HEK293 (cell line): ENCODE data around the gene FOXP1.

Experiments used
- CTCF ChIA-PET: fragments of 350-600 bp; formaldehyde crosslinking; extraction: SDS; loops from one replicate; lab custom pipeline; 2021; ENCODE audit warnings: antibody characterized with exemption; lab: Yijun Ruan, JAX
- POLR2A ChIA-PET: fragments of 300-600 bp; formaldehyde crosslinking; extraction: SDS; loops from one replicate; lab custom pipeline; 2020; ENCODE audit warnings: antibody characterized with exemption, inconsistent platforms; lab: Yijun Ruan, JAX
- H3K27ac ChIP-seq: fragments of 200-500 bp; sonication (Bioruptor generic); 2 replicates; pipeline ENCODE4 v1.5.1; 2014; ENCODE audit warnings: low read depth, low read length, control low read depth, inconsistent platforms; ENCODE audit errors: extremely low read depth
- H3K36me3 ChIP-seq, 2 experiments: fragments of 200-500 bp in 1 of 2; sonication (Bioruptor generic) in 1 of 2; 1 replicate in 1 of 2; 2 replicates in 1 of 2; pipeline ENCODE4 v1.5.1; 2014 to 2017; ENCODE audit warnings: inconsistent platforms in 2 of 2, low read length in 2 of 2; ENCODE audit not compliant: control insufficient read depth in 2 of 2, insufficient read depth in 1 of 2
- H3K4me1 ChIP-seq: fragments of 200-500 bp; sonication (Bioruptor generic); 2 replicates; pipeline ENCODE4 v1.5.1; 2014; ENCODE audit warnings: mild to moderate bottlenecking, low read length, inconsistent platforms; ENCODE audit not compliant: control insufficient read depth, insufficient read depth
- H3K4me3 ChIP-seq: 2 replicates; pipeline ENCODE4 v1.5.1; 2011; ENCODE audit warnings: low read depth, mild to moderate bottlenecking, control low read depth, low read length, moderate library complexity
- H3K9me3 ChIP-seq: fragments of 200-500 bp; sonication (Bioruptor generic); 2 replicates; pipeline ENCODE4 v1.5.1; 2014; ENCODE audit warnings: low read depth, low read length, inconsistent platforms; ENCODE audit not compliant: control insufficient read depth, insufficient read depth
- AEBP2 ChIP-seq: fragments of 450-650 bp; formaldehyde crosslinking; IDR thresholded peaks from 2 replicates; pipeline ENCODE4 v1.5.1; 2016; ENCODE audit warnings: missing biosample characterization, missing genetic modification characterization, borderline replicate concordance
- ELK4 ChIP-seq: IDR thresholded peaks from 2 replicates; pipeline ENCODE4 v1.6.1; 2011; ENCODE audit warnings: mild to moderate bottlenecking, low read depth, low read length, borderline replicate concordance
- GLI2 ChIP-seq: fragments of 450-650 bp; formaldehyde crosslinking; IDR thresholded peaks from 2 replicates; pipeline ENCODE4; 2017; ENCODE audit warnings: missing biosample characterization, missing genetic modification characterization, low read depth, borderline replicate concordance
- KLF10 ChIP-seq: fragments of 450-650 bp; IDR thresholded peaks from 2 replicates; pipeline ENCODE4 v1.5.1; 2018; ENCODE audit warnings: missing biosample characterization, mild to moderate bottlenecking, missing genetic modification characterization
- PRDM4 ChIP-seq: fragments of 450-650 bp; formaldehyde crosslinking; IDR thresholded peaks from 2 replicates; pipeline ENCODE4 v1.5.1; 2017; ENCODE audit warnings: missing biosample characterization, missing genetic modification characterization
- YY1 ChIP-seq: fragments of 450-650 bp; formaldehyde crosslinking; IDR thresholded peaks from 2 replicates; pipeline ENCODE4 v1.5.1; 2018; ENCODE audit warnings: missing biosample characterization, missing genetic modification characterization
- ZBTB49 ChIP-seq: fragments of 450-650 bp; formaldehyde crosslinking; IDR thresholded peaks from 2 replicates; pipeline ENCODE4 v1.5.1; 2016; ENCODE audit warnings: missing biosample characterization, missing genetic modification characterization, low read depth
- ZNF133 ChIP-seq: fragments of 450-650 bp; formaldehyde crosslinking; IDR thresholded peaks from 2 replicates; pipeline ENCODE4 v1.5.1; 2016; ENCODE audit warnings: missing biosample characterization, missing genetic modification characterization
- ZNF223 ChIP-seq: fragments of 450-650 bp; formaldehyde crosslinking; IDR thresholded peaks from 2 replicates; pipeline ENCODE4 v1.5.1; 2016; ENCODE audit warnings: missing biosample characterization, missing genetic modification characterization
- ZNF37A ChIP-seq: fragments of 450-650 bp; IDR thresholded peaks from 2 replicates; pipeline ENCODE4 v1.5.1; 2018; ENCODE audit warnings: missing biosample characterization, missing genetic modification characterization
- ZNF433 ChIP-seq: fragments of 450-650 bp; formaldehyde crosslinking; IDR thresholded peaks from 2 replicates; pipeline ENCODE4 v1.5.1; 2016; ENCODE audit warnings: missing biosample characterization, missing genetic modification characterization, low read depth
- ZNF658 ChIP-seq: fragments of 450-650 bp; formaldehyde crosslinking; IDR thresholded peaks from 2 replicates; pipeline ENCODE4; 2016; ENCODE audit warnings: missing biosample characterization, missing genetic modification characterization
- ZNF664 ChIP-seq: fragments of 450-650 bp; formaldehyde crosslinking; IDR thresholded peaks from 2 replicates; pipeline ENCODE4 v1.5.1; 2016; ENCODE audit warnings: missing biosample characterization, missing genetic modification characterization

Gene FOXP1

GRCh38 chr3:71011565-71012287 is 571.8 kb downstream of the FOXP1 start:
- H3K27ac ChIP-seq, result no peak overlapping the region
- POLR2A ChIA-PET, result no interaction called here

GRCh38 chr3:71010726-71011455 is 572.6 kb downstream of the FOXP1 start:
- H3K4me3 ChIP-seq, result no peak overlapping the region
- POLR2A ChIA-PET, result no interaction called here
- CTCF ChIA-PET, result interaction anchor here (0.8 kb wide), 1 partner anchor 294 kb away, joined by 3 read pairs; no protein-coding TSS in a partner anchor
- TF ChIP-seq ZNF37A (tag by site-specific recombination) (no peak), KLF10 (tag by site-specific recombination) (no peak), YY1 (tag by site-specific recombination) (no peak), ZBTB49 (tag by site-specific recombination) (no peak), ELK4 (no peak), ZNF433 (tag by site-specific recombination) (no peak), ZNF658 (tag by site-specific recombination) (no peak), ZNF664 (tag by site-specific recombination) (no peak), GLI2 (tag by site-specific recombination) (no peak), ZNF223 (tag by site-specific recombination) (no peak), ZNF133 (tag by site-specific recombination) (no peak)
- TF ChIP-seq, all 188 proteins: peak for 0
- no peak overlapping the region for H3K27ac ChIP-seq
- H3K9me3 ChIP-seq, result no peaks in the 10 kb centered on the region
- H3K4me1 ChIP-seq, result peaks cover 13% of the 10 kb centered on the region
- peaks cover 0 to 13% of the 10 kb centered on the region in 2 experiments; a peak in 1 of 3 replicates for H3K36me3 ChIP-seq

More at GRCh38 chr3:71011565-71012287, 571.8 kb downstream of the FOXP1 start:
- Histone ChIP-seq H3K4me3 (no peak overlapping the region), H3K4me1 (peaks cover 13% of the 10 kb centered on the region), H3K9me3 (no peaks in the 10 kb centered on the region), H3K36me3 (peaks cover 0 to 13% of the 10 kb centered on the region in 2 experiments; a peak in 1 of 3 replicates)
- CTCF ChIA-PET, result interaction anchor here (0.6 to 0.7 kb wide), 2 partner anchors 55 to 134 kb away, joined by 3 to 6 read pairs; no protein-coding TSS in a partner anchor
- TF ChIP-seq PRDM4 (tag by site-specific recombination) (peak; percentile 58; the same call in 1 of the 2 replicates), AEBP2 (tag by site-specific recombination) (no peak)
